ENCODE data around the gene CELA3B.
"Not testable (repeated sequence)": the region's sequence is repeated elsewhere in the genome, so short reads cannot be mapped to it uniquely, and the experiment has no call there.

- not testable (repeated sequence) for TF ChIP-seq CTCF, POLR2A, POLR2AphosphoS5, EP300 (IDR thresholded peaks at IDR 0.05)
Measured at GRCh38 chr1:21983539-21983938, 6.7 kb downstream of the CELA3B start.

Measured in suprapubic skin (tissue), 4 donors.